Islet precursor cell (in vitro differentiated cells): ENCODE measurements around the gene WDR37.
"Not testable (repeated sequence)": the region's sequence is repeated elsewhere in the genome, so short reads cannot be mapped to it uniquely, and the experiment has no call there.

Experiments used
- DNase-seq: peaks from one replicate; pipeline ENCODE4 v3.0.0-alpha.2; 2018

Gene WDR37

DNA sequence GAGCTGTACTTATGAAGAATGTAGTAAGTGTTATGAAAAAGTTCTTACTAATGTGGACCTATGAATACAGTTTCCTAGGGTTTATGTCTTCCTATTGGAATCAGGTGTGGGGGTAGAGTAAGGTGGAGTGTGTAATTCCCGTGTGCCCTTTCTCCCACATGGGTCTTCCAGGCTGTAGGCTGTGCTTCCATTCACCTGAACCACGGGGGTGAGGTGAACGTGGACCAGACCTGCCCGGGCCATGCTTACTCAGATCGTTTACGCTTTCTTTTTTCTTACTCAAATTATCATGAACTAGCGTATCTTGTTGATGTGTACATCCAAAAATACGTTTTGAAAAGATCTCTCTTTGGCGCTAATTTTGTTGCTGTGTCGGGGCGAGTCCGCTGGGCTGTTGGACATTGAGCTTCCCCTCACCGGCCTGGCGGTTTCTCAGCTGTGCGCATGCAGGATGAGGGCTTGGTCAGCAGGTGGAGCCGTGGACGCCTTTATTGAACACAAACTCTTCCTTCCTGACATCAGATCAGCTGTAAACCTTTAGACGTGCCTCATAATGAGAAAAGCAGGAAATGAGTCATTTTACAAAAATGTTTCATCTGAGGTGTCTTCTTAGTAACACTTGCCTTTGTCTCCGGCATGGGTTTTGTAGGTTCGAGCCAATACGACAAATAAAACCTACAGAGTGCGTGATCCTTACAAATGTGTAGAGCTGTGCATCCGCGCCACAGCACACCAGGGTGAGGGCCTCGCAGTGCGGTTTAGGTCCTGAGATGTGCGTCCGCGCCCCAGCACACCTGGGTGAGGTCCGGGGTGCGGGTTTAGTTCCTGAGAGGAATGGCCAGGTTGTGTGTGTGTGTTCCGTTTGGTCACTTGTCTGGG, 53.8 kb downstream of the WDR37 start:
- peak; percentile 92 for DNase-seq

DNA sequence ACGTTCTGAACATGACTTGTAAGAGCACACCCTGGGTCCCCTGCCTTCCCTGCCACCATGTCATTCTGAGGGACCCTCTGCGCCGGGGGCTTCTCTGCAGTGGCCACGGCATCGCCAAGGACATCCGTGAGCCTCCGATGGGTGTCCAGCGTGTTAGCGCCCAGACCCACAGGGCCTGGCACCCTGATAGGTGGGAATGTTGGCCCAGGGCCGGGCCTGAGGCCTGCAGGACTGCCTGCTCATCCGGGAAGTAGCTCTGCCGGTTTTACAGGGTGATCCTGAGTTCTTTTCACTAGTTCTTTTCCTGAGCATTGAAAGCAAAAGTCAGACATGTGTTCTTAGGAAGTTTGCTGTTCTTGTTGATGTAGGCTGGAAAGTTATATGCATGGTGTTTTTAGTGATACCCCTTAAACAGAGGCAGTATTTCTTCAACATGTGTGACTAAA, 54.5 kb downstream of the WDR37 start:
- no peak for DNase-seq

DNA sequence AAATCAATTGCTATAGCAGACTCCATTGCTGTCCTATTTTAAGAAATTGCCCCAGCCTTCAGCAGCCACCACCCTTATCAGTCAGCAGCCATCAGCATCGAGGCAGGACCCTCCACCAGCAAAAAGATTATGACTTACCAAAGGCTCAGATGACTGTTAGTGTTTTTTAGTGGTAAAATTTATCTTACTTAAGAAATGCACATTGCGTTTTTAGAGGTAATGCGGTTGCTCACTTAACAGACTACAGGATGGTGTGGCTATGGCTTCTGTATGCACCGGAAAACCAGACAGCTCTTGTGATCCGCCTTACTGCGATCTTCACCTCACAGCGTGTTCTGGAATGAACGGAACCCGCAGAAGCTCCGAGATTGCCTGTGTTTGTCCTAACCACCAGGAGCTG, 58.1 kb downstream of the WDR37 start:
- no peak for DNase-seq

DNA sequence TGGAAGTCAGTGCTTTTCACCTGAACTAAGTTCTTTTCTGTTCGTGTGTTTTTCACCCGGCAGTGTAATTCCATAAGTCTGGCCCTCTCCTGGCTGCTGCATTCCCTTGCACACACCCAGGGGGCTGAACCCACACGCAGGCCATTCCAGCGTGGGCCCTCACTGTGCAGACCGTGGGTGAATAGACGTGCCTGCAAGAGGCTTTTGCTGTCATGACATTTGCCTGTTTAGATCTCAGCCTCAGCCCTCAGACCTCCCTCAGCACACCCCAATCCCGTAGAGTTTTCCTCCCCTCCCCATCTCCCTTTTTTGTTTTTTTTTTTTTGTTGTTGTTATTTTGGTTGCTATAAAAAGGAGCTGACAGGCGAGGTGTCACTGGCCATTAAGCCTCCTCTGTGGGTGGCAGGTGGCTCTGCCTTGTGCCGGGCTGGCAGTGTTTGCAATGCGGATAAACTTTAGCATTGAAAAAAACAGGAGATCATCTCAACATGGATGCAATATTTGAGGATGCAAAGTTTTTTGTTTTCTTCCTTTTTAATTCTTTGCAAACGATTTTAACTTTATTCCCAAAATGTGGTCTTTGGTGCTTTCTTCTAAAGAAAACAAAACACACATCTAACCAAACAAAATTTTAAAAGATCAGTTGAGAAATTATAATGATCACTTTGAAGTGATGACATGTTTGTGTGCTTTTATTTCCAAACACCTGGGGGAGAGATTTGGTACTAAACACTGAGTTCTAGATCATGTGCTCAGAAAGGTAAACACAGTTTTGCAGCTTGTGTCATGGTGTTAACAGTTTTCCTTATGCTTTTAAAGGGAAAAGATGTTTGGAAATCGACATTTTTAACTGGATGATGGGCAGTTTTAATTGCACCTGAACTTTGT, 58.8 kb downstream of the WDR37 start:
- peak; percentile 45 for DNase-seq

DNA sequence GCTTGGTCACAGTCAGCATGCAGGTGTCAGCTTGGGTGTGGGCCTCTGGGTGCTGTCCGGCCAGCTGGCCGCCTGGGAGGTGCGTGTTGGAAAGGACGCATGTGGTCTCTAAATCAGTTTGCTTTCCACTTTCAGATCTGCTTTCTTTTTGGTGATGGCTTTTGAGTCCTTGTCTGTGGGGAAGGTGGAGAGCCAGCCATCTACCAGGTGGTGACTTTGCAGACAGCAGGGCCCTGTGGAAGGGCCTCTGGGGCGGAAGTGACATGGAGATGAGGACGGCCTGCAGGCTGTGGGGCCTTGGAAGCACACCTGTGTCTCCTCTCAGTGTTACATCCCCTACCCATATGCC, 59.4 kb downstream of the WDR37 start:
- peak; percentile 25 for DNase-seq

DNA sequence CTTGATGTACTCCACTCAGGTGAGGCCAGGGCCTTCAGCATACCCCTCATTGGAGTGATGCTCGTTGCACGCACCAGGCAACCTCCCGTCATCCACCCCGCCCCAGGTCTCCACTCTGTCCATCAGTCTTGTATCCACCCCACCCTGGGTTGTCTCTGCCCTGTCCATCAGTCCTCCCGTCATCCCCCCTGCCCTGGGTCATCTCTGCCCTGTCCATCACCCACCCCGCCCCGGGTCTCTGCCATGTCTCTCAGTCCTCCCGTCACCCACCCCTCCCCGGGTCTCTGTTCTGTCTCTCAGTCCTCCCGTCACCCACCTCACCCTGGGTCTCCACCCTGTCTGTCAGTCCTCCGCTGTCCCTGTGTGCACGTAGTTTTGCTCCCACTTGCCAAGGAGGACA, 59.9 kb downstream of the WDR37 start:
- DNase-seq: peak; percentile 22

DNA sequence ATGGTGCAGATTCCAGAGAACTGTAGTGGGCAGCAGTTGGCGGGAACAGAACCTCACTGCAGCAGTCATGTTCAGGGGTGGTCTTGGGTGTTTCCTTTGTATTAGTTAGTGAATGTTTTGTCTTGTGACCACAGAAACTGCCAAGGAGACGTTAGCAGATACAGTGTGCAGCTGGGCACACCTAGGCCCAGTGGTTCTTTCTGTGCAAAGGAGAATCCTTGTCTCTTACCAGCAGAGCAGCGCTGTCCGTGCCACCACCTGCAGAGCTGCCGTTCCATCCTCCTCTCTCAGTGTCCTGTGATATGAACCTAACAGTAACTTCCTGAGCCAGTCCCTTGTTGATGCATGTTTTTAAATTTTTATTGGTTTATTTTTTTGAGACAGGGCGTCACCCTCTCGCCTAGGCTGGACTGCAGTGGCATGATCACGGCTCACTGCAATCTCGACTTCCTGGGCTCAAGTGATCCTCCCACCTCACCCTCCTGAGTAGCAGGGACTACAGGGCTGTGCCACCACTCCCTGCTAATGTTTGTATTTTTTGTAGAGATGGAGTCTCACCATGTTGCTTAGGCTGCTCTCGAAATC, 60.6 kb downstream of the WDR37 start:
- peak; percentile 22 for DNase-seq

DNA sequence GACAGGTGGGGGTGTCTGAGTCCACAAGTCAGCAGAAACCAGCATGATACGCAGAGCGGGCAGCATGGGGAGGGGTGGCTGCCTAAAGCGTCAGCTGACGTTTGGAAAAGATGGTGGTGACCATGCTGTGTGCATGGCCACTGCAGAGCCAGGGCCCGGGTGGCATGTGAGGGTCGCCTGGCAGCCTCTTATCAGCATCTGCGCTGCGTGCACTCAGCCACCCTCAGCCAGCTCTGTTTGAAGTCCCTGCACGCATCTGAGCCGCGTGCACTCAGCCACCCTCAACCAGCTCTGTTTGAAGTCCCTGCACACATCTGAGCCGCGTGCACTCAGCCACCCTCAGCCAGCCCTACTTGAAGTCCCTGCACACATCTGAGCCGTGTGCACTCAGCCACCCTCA, 61.5 kb downstream of the WDR37 start:
- DNase-seq: peak; percentile 29

DNA sequence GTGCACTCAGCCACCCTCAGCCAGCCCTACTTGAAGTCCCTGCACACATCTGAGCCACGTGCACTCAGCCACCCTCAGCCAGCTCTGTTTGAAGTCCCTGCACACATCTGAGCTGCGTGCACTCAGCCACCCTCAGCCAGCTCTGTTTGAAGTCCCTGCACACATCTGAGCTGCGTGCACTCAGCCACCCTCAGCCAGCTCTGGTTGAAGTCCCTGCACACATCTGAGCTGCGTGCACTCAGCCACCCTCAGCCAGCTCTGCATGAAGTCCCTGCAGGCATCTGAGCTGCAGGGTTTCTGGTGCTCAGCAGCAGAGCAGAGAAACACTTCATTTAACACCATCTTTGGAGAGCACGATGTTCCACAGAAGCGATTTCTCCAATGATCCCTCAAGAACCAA, 62.1 kb downstream of the WDR37 start:
- not testable (repeated sequence) for DNase-seq

DNA sequence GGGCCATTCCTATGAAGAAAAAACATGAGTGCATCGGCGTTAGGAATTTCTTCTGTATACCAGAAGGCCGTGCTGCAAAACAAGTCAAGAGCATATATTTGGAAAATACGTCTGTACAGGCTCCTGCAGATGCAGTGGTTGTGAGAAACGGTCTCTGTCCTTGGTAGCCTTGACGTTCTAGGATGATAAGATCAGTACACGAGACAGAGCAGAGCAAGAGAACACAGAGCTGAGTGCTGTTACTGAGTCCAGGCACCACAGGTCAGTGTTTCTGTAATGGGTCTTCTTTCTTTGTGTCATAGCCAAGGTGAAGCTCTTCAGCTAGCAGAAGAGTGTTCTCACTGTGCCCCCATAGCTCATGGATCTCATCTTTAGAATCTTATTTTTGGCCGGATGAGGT, 62.8 kb downstream of the WDR37 start:
- peak; percentile 54 for DNase-seq

DNA sequence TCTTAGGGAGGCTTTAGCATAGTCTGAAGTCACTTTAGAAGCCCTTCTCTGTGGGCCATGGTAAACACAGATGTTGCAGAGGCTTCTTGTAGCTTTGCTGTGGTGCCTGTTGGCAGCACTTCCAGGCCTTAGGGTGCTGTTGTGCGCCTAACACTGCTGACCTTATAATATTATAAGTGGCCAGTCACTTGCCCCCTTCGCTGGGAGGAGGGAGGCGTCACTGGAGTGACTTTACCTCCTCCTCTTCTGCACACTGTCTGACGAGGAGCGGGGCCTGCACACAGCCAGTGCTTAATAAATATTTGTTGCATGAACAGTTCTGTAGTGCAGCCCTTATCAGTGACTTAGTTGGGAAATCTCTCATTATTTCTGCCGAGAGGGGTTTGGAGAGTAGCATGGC, 63.3 kb downstream of the WDR37 start:
- DNase-seq: peak; percentile 16

DNA sequence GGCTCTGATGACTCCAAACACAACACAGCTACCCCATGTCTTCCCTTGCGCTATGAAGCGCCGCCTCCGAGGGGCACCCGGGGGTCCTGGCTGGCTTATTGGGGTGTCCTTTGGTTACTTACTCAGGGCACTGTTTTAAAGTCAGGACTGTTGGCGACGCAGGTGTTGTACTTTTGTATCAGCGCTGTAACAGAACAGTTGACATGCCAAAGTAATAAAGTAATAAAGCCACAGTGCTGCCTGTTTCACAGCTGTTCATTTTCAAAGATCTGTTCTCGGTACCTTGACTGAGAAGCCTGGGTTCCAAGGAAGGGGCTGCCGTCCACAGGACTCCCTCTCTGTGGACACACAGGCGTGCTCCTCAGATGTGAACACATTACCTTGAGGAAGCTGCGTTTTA, 64.1 kb downstream of the WDR37 start:
- DNase-seq: no peak

DNA sequence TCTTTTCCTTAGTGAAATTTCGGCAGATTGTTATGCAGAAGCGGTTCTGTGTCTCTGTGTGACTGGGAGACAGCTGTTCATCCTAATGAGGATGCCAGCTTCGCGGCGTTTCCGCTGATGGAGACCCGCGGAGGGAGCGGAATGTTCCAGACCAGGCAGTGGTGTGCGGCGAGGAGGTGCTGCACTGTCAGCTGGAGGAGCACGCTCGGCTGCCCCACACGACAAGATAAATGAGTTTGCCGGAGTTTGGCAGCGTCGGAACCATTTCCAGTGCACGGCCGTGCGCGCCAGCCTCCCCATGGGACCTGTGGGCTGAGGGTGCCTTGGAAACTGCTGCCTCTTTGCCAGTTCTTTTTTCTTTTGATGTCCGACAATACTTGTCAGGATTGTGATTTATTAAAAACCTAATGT, 64.6 kb downstream of the WDR37 start:
- DNase-seq: peak; percentile 48

DNA sequence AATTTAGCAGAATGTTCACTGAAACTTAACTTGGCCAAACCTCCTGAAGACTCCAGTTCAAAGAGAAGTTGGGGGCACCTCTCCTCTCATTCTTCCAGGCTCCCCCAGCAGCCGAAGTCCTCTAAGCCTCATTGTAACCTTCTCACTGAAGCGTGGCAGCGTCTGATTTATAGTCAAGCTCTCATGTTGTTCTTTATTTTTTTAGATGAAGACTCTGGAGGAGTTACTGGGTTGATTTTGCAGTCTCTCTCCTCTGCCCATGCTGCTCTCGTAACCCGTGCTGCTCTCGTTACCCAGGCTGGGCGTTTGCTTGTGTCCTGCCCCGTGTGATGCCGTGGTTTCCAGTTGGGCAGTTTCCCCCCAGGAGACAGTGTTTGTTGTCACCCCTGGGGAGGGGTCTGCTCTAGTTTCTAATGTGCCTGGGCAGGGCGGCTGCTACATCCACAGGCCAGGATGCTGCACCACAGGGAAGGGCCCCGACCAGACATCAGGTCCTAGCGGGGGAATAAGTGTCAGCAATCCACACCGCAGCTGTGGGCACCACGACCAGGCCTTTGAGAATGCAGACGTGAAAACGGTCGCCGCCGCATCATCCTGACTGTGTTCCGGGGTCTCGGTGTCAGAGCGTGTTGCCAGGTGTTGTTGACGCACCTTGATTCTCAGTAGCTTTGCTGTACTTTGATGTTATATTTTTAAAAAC, 65.2 kb downstream of the WDR37 start:
- DNase-seq: peak; percentile 40

DNA sequence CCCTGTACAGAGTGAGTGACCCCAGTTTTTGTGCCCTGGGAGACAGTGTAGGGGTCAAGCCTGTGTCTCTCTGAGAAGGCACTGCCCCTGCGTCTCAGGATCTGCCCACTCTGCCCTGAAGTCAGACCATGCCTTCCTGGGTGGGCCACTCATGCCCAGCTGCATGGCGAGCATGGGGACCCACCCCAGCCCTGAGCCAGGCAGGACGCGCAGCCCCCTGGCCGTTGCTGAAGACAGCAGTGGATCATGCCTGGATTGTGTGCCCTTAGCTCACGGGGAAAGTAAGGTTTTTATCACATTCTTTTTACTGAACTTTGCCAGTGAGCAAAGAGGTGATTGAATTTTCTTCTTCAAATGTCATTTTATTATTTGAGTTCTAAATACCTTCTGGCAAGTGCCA, 66.2 kb downstream of the WDR37 start:
- peak; percentile 40 for DNase-seq

DNA sequence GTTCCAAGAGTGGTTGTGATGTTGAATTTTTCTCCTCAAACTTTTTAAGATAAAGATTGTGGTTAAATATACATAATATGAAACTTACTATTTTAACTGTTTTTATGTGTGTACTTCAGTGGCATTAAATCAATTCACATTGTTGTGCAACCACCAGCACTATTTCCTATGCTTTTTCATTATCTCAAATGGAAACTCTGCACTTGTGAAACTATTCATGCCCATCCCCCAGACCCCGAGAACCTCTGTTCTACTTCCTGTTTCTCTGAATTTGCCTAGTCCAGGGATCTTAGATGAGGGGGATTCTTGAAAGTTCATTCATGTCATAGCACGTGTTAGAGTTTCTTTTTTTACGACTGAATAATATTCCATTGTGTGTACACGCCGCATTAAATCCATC, 67.0 kb downstream of the WDR37 start:
- no peak for DNase-seq

DNA sequence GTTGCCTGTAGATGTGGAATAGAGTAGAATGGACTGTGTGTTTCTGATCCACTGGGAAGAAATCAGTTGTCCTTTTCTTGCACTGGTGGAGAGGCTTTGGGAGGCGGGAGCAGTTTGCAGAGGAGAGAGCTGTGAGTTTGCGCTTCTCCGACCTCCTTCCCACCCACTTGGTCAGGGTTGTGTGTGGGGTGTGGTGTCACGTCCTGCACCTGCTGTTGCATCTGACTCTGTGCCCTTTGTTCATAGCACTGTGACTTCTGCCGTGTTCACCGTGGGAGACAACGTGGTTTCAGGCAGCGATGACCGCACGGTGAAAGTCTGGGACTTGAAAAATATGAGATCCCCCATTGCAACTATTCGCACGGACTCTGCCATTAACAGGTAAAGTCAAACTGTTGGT, 67.8 kb downstream of the WDR37 start:
- DNase-seq: peak; percentile 17

DNA sequence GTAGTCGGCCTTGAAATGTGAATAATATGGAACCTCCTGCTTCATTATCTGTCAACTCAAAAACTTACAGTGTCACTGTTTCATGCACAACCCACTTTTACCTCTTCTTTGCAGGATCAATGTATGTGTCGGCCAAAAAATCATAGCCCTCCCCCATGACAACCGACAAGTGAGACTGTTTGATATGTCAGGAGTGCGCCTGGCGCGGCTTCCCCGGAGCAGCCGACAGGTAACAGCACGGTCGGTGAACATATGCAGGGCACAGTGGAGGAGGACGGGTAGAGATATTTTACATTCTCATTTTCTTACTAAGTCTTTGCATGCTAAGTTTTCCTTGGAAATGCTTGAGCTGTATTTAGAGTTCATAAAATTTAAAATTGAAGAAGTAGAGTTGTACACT, 68.6 kb downstream of the WDR37 start:
- DNase-seq: peak; percentile 22

DNA sequence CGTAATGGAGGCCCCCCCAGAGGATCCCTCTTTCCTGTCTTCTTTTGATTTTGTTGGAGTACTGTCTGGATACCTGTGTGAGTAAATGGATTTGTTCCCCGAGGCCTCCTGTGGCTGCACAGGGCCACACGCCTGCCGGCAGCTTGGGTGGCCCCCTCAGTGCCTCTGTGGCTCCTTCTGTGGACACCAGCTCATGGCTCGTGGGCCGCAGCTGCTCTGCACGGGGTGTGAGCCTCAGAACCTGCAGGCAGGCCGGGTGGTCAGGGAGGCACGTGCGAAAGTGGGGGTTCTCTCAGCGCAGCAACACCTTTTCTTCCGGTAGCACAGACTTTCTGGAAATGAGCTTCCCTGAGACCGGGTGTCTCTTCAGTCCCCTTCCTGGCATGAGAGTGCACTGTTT, 70.3 kb downstream of the WDR37 start:
- DNase-seq: peak; percentile 35

DNA sequence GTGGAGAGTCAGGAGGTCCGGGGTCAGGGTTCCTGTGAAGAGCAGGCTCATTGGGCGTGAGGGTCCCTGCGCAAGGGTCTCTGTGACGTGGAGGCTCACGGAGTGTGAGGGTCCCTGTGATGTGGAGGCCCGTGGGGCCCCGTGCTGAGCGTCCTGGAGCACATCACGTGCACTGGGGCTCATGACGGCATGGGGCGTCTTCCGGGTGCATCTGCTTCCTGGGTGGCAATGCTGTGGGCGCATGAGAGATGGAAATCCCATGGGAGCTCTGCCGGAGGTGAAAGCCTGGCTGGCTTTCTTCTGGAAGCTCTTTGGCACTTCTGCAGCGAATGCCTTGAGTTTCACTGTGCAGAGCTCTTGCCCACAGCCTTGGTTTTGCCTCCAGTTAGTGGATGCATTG, 71.4 kb downstream of the WDR37 start:
- peak; percentile 37 for DNase-seq

DNA sequence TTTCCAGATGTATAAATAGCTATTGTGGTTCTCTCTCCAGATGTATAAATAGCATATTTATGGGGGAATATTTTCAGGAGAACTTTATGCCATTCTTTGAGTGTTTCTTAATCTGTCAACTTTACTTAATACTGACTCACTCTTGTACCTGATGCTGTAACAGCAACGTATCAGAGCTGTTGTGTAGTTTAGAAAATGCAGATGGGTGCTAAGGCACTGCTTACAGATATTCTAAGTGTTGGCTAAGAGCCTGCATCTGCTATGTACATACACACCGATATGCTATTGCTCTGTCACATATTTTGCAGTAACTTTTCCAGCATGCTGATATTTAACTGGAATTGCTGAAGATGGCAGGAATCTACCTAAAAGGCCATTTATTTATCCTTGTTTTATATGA, 71.9 kb downstream of the WDR37 start:
- DNase-seq: no peak

DNA sequence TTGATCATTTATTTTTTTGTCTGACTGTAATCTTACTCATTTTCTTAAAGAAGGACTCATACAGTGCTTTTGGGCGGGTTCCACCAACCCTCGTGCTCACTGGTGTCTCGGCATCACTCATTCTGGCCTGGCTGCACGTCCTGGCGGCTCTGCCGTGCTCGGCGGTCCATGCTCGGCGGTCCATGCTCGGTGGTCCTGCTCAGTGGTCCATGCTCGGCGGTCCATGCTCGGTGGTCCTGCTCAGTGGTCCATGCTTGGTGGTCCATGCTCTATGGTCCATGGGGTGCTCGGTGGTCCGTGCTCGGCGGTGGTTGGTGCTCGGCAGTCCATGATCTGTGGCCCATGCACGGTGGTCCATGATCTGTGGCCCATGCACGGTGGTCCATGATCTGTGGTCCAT, 72.5 kb downstream of the WDR37 start:
- DNase-seq: peak; percentile 22

DNA sequence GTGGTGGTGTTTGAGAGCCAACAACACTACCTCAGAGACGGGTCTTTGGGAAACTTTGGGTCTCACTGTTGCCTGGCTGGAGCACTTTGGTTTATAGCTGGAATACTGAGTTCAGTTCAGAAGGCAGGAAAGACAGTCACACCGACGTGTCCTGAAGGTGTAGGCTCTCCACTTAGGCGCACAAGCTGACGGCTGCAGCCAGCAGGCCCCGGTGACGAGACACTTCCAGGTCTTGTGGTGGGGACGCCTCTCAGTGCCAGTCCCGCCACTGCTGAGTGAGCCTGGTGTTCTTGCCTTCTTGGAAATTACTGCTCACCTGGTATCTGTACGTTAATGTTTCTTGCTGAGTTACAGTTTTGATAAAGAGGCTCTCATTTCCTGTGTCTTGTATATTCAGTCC, 74.0 kb downstream of the WDR37 start:
- DNase-seq: peak; percentile 39
